IMR-90 (cell line): ENCODE measurements around the gene TEX28. TPM values are rescaled to one million over a fixed set of nuclear protein-coding genes. Genes with fewer than 3 reads are reported as not detected.
"Not testable (repeated sequence)": the region's sequence is repeated elsewhere in the genome, so short reads cannot be mapped to it uniquely, and the experiment has no call there.

Experiments
- ATAC-seq: fragments of 200-7000 bp; cut with Tn5 transposase; 2 replicates; pipeline ENCODE4 v1.9.1; 2020; ENCODE audit warnings: low read depth, mild to moderate bottlenecking, moderate library complexity
- BruUV-seq: library from RNA; stranded (reverse); fragments of 400-500 nt; replicated peaks from 2 replicates; lab custom pipeline; 2021; lab: Mats Ljungman, UMichigan
- CTCF ChIA-PET: fragments of 300-600 bp; formaldehyde crosslinking; extraction: SDS; loops from one replicate; lab custom pipeline; 2021; ENCODE audit warnings: antibody characterized with exemption; lab: Yijun Ruan, JAX
- POLR2A ChIA-PET: fragments of 300-600 bp; sonication (Branson Sonifier 250); formaldehyde crosslinking; loops from one replicate; lab custom pipeline; 2022; ENCODE audit warnings: antibody characterized with exemption; ENCODE audit not compliant: unreplicated experiment; lab: Charles Lee
- DNase-seq: peaks from one replicate; pipeline ENCODE4 v3.0.0; 2013
- H2AFZ ChIP-seq: replicated peaks from 2 replicates; pipeline ENCODE3; 2013; ENCODE audit warnings: low read length, mild to moderate bottlenecking; ENCODE audit not compliant: poor library complexity
- H2AK5ac ChIP-seq: 2 replicates; pipeline ENCODE4 v1.6.1; 2013; ENCODE audit warnings: low read depth, low read length, inconsistent platforms
- H2AK9ac ChIP-seq: replicated peaks from 2 replicates; pipeline ENCODE3; 2013; ENCODE audit warnings: mild to moderate bottlenecking, low read depth, low read length, moderate library complexity; ENCODE audit not compliant: poor library complexity
- H2BK120ac ChIP-seq: 2 replicates; pipeline ENCODE4 v1.6.1; 2013; ENCODE audit warnings: low read depth, low read length, inconsistent platforms
- H2BK15ac ChIP-seq: 3 replicates; pipeline ENCODE4 v1.6.1; 2013; ENCODE audit warnings: low read depth, low read length, inconsistent platforms
- H2BK20ac ChIP-seq: 2 replicates; pipeline ENCODE4 v1.6.1; 2013; ENCODE audit warnings: low read depth, mild to moderate bottlenecking, inconsistent platforms, low read length, moderate library complexity
- H2BK5ac ChIP-seq: 2 replicates; pipeline ENCODE4 v1.6.1; 2013; ENCODE audit warnings: mild to moderate bottlenecking, low read depth, low read length, inconsistent platforms; ENCODE audit not compliant: poor library complexity, severe bottlenecking
- H3K14ac ChIP-seq: replicated peaks from 2 replicates; pipeline ENCODE4 v1.6.1; 2013; ENCODE audit warnings: low read depth, low read length, inconsistent platforms
- H3K18ac ChIP-seq: 2 replicates; pipeline ENCODE4 v1.6.1; 2013; ENCODE audit warnings: low read depth, low read length, control low read depth
- H3K23ac ChIP-seq: 2 replicates; pipeline ENCODE4 v1.6.1; 2013; ENCODE audit warnings: low read depth, low read length, inconsistent platforms
- H3K27ac ChIP-seq: 2 replicates; pipeline ENCODE4 v1.5.1; 2013; ENCODE audit warnings: mild to moderate bottlenecking, control low read depth, low read length; ENCODE audit not compliant: insufficient read depth
- H3K27me3 ChIP-seq: 2 replicates; pipeline ENCODE4 v1.6.1; 2013; ENCODE audit warnings: low read length; ENCODE audit not compliant: control insufficient read depth, insufficient read depth
- H3K36me3 ChIP-seq: 2 replicates; pipeline ENCODE4 v1.6.1; 2013; ENCODE audit warnings: low read length, mixed read lengths; ENCODE audit not compliant: control insufficient read depth, insufficient read depth
- H3K4ac ChIP-seq: 2 replicates; pipeline ENCODE4 v1.6.1; 2013; ENCODE audit warnings: low read depth, low read length, inconsistent platforms
- H3K4me1 ChIP-seq: 2 replicates; pipeline ENCODE4 v1.6.1; 2013; ENCODE audit warnings: low read length, mixed read lengths; ENCODE audit not compliant: control insufficient read depth, insufficient read depth
- H3K4me2 ChIP-seq: 2 replicates; pipeline ENCODE4 v1.6.1; 2013; ENCODE audit warnings: low read depth, mild to moderate bottlenecking, control low read depth, low read length, moderate library complexity
- H3K4me3 ChIP-seq: 2 replicates; pipeline ENCODE4 v1.5.1; 2013; ENCODE audit warnings: low read depth, mild to moderate bottlenecking, control low read depth, low read length, moderate library complexity; ENCODE audit not compliant: insufficient read depth
- H3K56ac ChIP-seq: 2 replicates; pipeline ENCODE4 v1.6.1; 2013; ENCODE audit warnings: low read length, inconsistent platforms; ENCODE audit not compliant: insufficient read depth; ENCODE audit errors: extremely low read depth
- H3K79me1 ChIP-seq, 2 experiments: 2 replicates each; pipeline ENCODE4 v1.6.1; 2013; ENCODE audit warnings: low read length in 2 of 2, inconsistent platforms in 1 of 2, low read depth in 1 of 2
- H3K9ac ChIP-seq: 2 replicates; pipeline ENCODE4 v1.6.1; 2013; ENCODE audit warnings: low read depth, low read length, control low read depth
- H3K9me1 ChIP-seq: 2 replicates; pipeline ENCODE4 v1.6.1; 2013; ENCODE audit warnings: low read length, inconsistent platforms; ENCODE audit not compliant: insufficient read depth
- H3K9me3 ChIP-seq: 2 replicates; pipeline ENCODE4 v1.6.1; 2013; ENCODE audit warnings: low read length; ENCODE audit not compliant: control insufficient read depth, insufficient read depth
- H4K20me1 ChIP-seq: 2 replicates; pipeline ENCODE4 v1.6.1; 2013; ENCODE audit warnings: low read length, inconsistent platforms; ENCODE audit not compliant: insufficient read depth
- H4K5ac ChIP-seq: 2 replicates; pipeline ENCODE4 v1.6.1; 2013; ENCODE audit warnings: mild to moderate bottlenecking, low read depth, low read length, control low read depth
- H4K8ac ChIP-seq, 2 experiments: 2 replicates each; pipeline ENCODE4 v1.6.1; 2013; ENCODE audit warnings: low read depth in 2 of 2, low read length in 2 of 2, control low read depth in 1 of 2, inconsistent platforms in 1 of 2
- H4K91ac ChIP-seq: 2 replicates; pipeline ENCODE4 v1.6.1; 2013; ENCODE audit warnings: low read depth, low read length, inconsistent platforms; ENCODE audit not compliant: insufficient read depth
- WGBS, 2 experiments: methylation state at CpG; one replicate each; pipeline versions ENCODE4 v1.1.5 to v1.1.7; 2013; ENCODE audit warnings: missing lambda C conversion rate in 2 of 2; ENCODE audit not compliant: insufficient read length in 1 of 2; ENCODE audit errors: extremely low coverage in 2 of 2; 5-methylcytosine and 5-hydroxymethylcytosine counted together
- dilution Hi-C: fragments of 300-500 bp; cut with HindIII; formaldehyde crosslinking; loops from one replicate; pipeline ENCODE4 v1.14.3; 2018; ENCODE audit warnings: low sequenced_read_pairs; ENCODE audit not compliant: unreplicated experiment
- in situ Hi-C: fragments of 300-500 bp; cut with MboI; formaldehyde crosslinking; loops from 3 replicates; pipeline ENCODE4 v1.14.3; 2019; ENCODE audit warnings: low sequenced_read_pairs, inconsistent platforms, mixed read lengths
- intact Hi-C: fragments of 100-400 bp; cut with micrococcal nuclease; formaldehyde crosslinking; loops from 2 replicates; pipeline ENCODE4 v1.10.0; 2022
- polyA plus RNA-seq, 3 experiments: library from polyadenylated mRNA; depleted of rRNA; stranded (reverse); fragments of >200 nt; gene quantifications; 2 replicates each; pipeline ENCODE4 v1.2.3, GENCODE V29; 2012; ENCODE audit warnings: low replicate concordance in 1 of 3
- total RNA-seq: library from RNA; depleted of rRNA; stranded (reverse); fragments of >200 nt; gene quantifications from 2 replicates; pipeline ENCODE4 v1.2.3, GENCODE V29; 2012

The TEX28 gene
- total and polyA plus RNA-seq, 2 of the 4 experiments (the other 2 are of a cell fraction), result not detected

- H3K27ac ChIP-seq, H2AK5ac ChIP-seq, intact Hi-C loops, H2AFZ ChIP-seq, BruUV-seq, H3K4me3 ChIP-seq, H3K27me3 ChIP-seq, ATAC-seq, H4K91ac ChIP-seq, H2BK120ac ChIP-seq, H3K4ac ChIP-seq, in situ Hi-C loops, DNase-seq, H3K4me2 ChIP-seq, H3K23ac ChIP-seq, H3K9me3 ChIP-seq, H3K56ac ChIP-seq, H2AK9ac ChIP-seq, H3K36me3 ChIP-seq, CTCF ChIA-PET, dilution Hi-C loops, H3K4me1 ChIP-seq, H2BK15ac ChIP-seq, H4K20me1 ChIP-seq, H2BK20ac ChIP-seq, H2BK5ac ChIP-seq, H3K9me1 ChIP-seq, POLR2A ChIA-PET, H3K9ac ChIP-seq, H4K8ac ChIP-seq, H3K18ac ChIP-seq, H4K5ac ChIP-seq, H3K79me1 ChIP-seq, H3K14ac ChIP-seq: not testable (repeated sequence)
- no CpG with 5 or more reads among the region's 10 CpGs for WGBS, 2 experiments
Observed at GRCh38 chrX:154248076-154248475, 46.8 kb downstream of the TEX28 start.

GRCh38 chrX:154247377-154248045 is 47.4 kb downstream of the TEX28 start:
- DNase-seq, H2BK15ac ChIP-seq, dilution Hi-C loops, H3K27ac ChIP-seq, H4K91ac ChIP-seq, H2AK5ac ChIP-seq, H2BK120ac ChIP-seq, H3K18ac ChIP-seq, H2AFZ ChIP-seq, H3K36me3 ChIP-seq, H3K14ac ChIP-seq, H3K9me1 ChIP-seq, H3K9me3 ChIP-seq, BruUV-seq, H3K79me1 ChIP-seq, H2BK20ac ChIP-seq, in situ Hi-C loops, H4K20me1 ChIP-seq, H3K56ac ChIP-seq, H3K4me2 ChIP-seq, POLR2A ChIA-PET, H3K4ac ChIP-seq, H3K23ac ChIP-seq, H2BK5ac ChIP-seq, ATAC-seq, H4K8ac ChIP-seq, H4K5ac ChIP-seq, H3K27me3 ChIP-seq, H3K9ac ChIP-seq, H2AK9ac ChIP-seq, H3K4me1 ChIP-seq, intact Hi-C loops, CTCF ChIA-PET, H3K4me3 ChIP-seq: not testable (repeated sequence)
- WGBS, 2 experiments, result no CpG with 5 or more reads among the region's 17 CpGs
